C4-2B (cell line): ENCODE data around the gene IL4I1.

Experiments used
- CTCF ChIP-seq: fragments of 450-650 bp; conservative IDR thresholded peaks from 2 replicates; pipeline ENCODE4 v1.5.1; 2017; ENCODE audit warnings: mild to moderate bottlenecking
- ZFX ChIP-seq: fragments of 450-650 bp; IDR thresholded peaks from 2 replicates; pipeline ENCODE4 v1.6.1; 2017

- TF ChIP-seq CTCF: peak; percentile 87
- peak; percentile 15; the same call in 1 of the 2 replicates for TF ChIP-seq ZFX
Observed at GRCh38 chr19:49889687-49890348, 6.9 kb downstream of the IL4I1 start.
